Aorta (tissue), 5 donors: Measurements from ENCODE around the gene POMT1. TPM values are rescaled to one million over a fixed set of nuclear protein-coding genes. Genes with fewer than 3 reads are reported as not detected.

Experiments used
- ATAC-seq: fragments of 200-7000 bp; cut with Tn5 transposase; one replicate; pipeline ENCODE4 v1.9.1; 2022; ENCODE audit warnings: moderate library complexity; ENCODE audit not compliant: low FRiP score
- DNase-seq, 2 donors: peaks; one replicate each; pipeline ENCODE4 v3.0.0-alpha.2; 2020
- H3K27ac ChIP-seq, 2 donors: one replicate each; pipeline ENCODE4 v1.5.1; 2013; ENCODE audit warnings: low read length in 2 of 2, mild to moderate bottlenecking in 2 of 2, moderate library complexity in 2 of 2, control low read depth in 1 of 2, inconsistent platforms in 1 of 2, low read depth in 1 of 2
- H3K27me3 ChIP-seq, 2 donors: one replicate each; pipeline ENCODE4 v1.6.1; 2013; ENCODE audit warnings: control low read depth in 1 of 2, low read length in 1 of 2, mild to moderate bottlenecking in 1 of 2, moderate library complexity in 1 of 2; ENCODE audit not compliant: insufficient read depth in 2 of 2, control insufficient read depth in 1 of 2
- H3K36me3 ChIP-seq, 2 donors: one replicate each; pipeline ENCODE4 v1.6.1; 2013; ENCODE audit warnings: control low read depth in 1 of 2, low read length in 1 of 2, mild to moderate bottlenecking in 1 of 2; ENCODE audit not compliant: insufficient read depth in 2 of 2, control insufficient read depth in 1 of 2
- H3K4me1 ChIP-seq, 2 donors: one replicate each; pipeline ENCODE4 v1.6.1; 2013; ENCODE audit warnings: low read length in 2 of 2, control low read depth in 1 of 2, mild to moderate bottlenecking in 1 of 2, moderate library complexity in 1 of 2; ENCODE audit not compliant: insufficient read depth in 2 of 2, control insufficient read depth in 1 of 2
- H3K4me3 ChIP-seq, 2 donors: one replicate each; pipeline ENCODE4 v1.5.1; 2013; ENCODE audit warnings: low read length in 2 of 2, control low read depth in 1 of 2, mild to moderate bottlenecking in 1 of 2
- H3K9me3 ChIP-seq: one replicate; pipeline ENCODE4 v1.6.1; 2013; ENCODE audit warnings: mild to moderate bottlenecking, low read length; ENCODE audit not compliant: control insufficient read depth
- WGBS, 2 donors: extraction: QIAGEN DNeasy Blood & Tissue Kit; methylation state at CpG; one replicate each; pipeline ENCODE4 v1.1.7; 2013; 5-methylcytosine and 5-hydroxymethylcytosine counted together
- intact Hi-C, 2 donors: fragments of 100-400 bp; cut with DNase I; formaldehyde crosslinking; loops; one replicate each; pipeline versions ENCODE4 v1.14.2 to v1.15.0; 2022
- polyA plus RNA-seq, 2 donors: library from polyadenylated mRNA; stranded (reverse); fragments of 200-250 nt; gene quantifications; one replicate each; pipeline ENCODE4 v1.2.3, GENCODE V29; 2013
- total RNA-seq, 2 donors: library from RNA; stranded (reverse); fragmentation: NEBNext Ultra II Directional; extraction: Animal tissue kit (Norgen Biotek cat#: 25700); gene quantifications; one replicate each; pipeline ENCODE4 v1.2.1, GENCODE V29; 2021
- donor health status: healthy with polysubstance abuse.
- donor health status: Bipolar disorder and iron deficiency.
- donor health status: DM: no; HTN: no; CAD: no.
- donor health status: DM: no; HTN: no; CAD: no.
- donor health status: DM: yes; HTN: yes; CAD: no.

Gene POMT1
- total and polyA plus RNA-seq, 4 donors: 10.0 to 97.0 (median 27.5) TPM

DNA sequence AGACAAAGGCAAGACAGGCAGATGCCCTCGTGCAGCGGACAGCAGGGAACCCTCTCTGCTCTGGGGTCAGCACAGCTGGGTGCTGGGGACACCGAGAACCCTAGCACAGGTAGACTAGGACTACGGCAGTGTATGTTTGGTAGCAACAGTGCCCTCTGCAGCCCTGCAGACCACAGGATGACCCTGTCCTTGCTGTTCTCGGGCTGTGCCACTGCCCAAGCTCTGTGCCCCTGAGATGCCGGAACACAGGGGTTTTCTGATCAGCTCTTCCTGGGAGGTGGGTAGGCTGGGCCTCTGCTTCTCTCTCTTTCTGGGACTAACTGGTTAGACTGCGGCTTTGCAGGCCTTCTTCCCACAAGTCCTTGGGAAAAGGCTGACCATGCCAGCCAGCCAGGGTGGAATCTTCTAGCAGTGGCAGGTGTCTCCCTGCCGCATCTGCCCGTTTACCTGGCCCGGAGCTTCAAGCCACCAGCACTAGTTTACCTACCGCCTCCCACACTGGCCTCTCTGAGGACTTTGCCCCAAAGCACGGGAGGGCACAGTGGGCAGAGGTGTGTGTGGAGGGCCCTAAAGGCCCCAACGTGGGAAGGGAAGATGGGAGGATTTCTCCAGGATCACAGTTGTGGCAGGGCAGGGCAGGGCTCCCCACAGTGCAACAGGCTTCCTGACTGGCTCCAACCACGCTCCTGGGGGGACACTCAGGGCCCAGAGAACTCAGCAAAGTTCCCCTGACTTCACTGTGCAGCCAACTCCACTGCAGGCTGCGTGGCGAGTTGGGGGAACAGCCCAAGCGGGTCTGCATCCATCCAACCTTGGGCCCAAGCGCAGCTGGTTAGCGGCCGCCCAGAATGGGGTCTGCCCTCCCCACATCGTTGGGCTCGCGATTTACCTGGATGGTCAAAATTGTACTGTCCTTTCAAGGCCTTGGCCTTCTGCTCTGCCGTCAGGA is 27.2 kb downstream of the POMT1 start:
- Histone ChIP-seq H3K27me3 (no peaks in the 10 kb centered on the region), H3K4me3 (peak overlapping the region in 1 of 2 donors; percentile 80), H3K9me3 (no peaks in the 10 kb centered on the region), H3K27ac (no peak overlapping the region), H3K36me3 (peaks cover 0 to 4% of the 10 kb centered on the region in 2 donors), H3K4me1 (no peaks in the 10 kb centered on the region)
- ATAC-seq (no peak), DNase-seq (no peak)
- WGBS, 2 donors: 57 to 60% methylated on average over 24 of the region's 24 CpGs
- intact Hi-C loops: no loop called here

DNA sequence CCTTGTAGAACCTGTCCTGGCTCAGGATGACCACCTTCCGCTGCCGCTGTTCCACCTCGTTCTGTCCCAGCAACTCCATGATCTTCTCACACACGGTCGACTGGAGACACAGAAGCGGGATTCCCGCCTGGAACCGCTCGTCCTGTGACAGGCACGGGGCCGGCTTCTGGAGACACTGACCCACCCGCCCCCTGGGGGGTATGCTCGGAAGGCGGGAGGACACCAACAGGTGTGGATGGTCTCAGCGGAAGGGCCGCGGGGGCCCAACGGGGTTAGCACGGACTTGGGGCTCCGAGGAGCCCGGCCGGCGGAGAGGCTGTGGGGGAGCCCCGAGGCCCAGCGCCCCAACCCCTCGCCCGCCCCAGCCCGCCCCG is 27.8 kb downstream of the POMT1 start:
- peaks cover 0 to 2% of the 10 kb centered on the region in 2 donors for H3K36me3 ChIP-seq
- no peaks in the 10 kb centered on the region for H3K9me3 ChIP-seq
- H3K27me3 ChIP-seq: no peaks in the 10 kb centered on the region
- peak overlapping the region; percentile 80 to 98 for H3K4me3 ChIP-seq
- intact Hi-C loops: no loop called here
- ATAC-seq: no peak
- DNase-seq: peak in 1 of 2 donors; percentile 67
- no peak overlapping the region for H3K27ac ChIP-seq
- WGBS, 2 donors: 2 to 3% methylated on average over 18 to 29 of the region's 29 CpGs
- H3K4me1 ChIP-seq: no peaks in the 10 kb centered on the region

DNA sequence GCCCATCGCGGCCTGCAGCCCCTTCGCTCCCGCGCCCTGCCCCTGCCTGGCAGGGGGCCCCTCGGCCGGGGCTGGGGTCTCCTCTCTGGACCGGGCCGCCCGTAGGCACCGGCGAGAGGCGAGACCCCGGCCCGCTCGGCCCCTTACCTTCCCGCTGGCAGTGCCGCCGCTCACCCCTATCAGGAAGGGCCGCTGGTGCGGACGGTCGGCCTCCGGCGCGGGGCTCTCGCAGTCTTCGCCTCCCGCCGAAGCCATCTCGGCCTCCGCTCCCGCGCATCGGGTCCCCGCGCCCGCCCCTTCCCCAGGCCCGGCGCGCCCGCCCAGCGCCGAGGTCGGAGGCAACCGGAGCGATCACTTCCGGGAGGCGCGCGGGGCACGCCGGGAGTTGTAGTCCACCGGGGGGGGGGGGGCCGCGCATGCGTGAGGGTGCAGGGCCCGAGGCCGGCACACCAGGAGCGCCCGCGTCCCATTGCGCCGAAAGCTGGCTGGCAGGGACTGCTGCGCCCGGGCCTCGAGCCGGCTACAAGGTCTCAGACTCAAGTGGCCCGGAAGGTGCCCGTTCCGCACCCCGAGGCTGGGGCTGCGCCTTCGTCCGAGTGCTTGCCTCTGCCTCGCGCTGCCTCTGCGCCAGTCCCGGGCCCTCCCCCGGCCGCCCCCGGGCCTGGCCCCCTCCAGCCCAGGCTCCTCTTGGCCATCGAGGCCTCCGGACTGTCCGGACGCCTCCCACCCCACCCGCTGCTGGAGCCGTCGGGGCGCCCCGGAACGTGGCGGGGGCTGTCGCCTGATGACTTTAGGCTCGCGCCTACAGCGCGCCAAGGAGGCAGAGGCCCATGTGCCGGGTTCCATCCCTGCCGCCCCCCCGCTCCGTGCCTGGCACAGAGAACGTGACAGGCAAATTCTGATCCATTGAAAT is 28.5 kb downstream of the POMT1 start, which contains the start of gene UCK1:
UCK1 (minus strand) TSS at position 344 of the 913 bp plus-strand sequence; CDS start at position 255, 89 bp downstream.
- Histone ChIP-seq H3K4me3 (peak within 1 kb of the TSS; percentile 80 to 98), H3K27ac (peak within 1 kb of the TSS in 1 of 2 donors; percentile 30), H3K4me1 (no peaks in the 10 kb centered on the region), H3K27me3 (no peaks in the 10 kb centered on the region), H3K9me3 (no peaks in the 10 kb centered on the region), H3K36me3 (peaks cover 0 to 2% of the 10 kb centered on the region in 2 donors)
- WGBS, 2 donors: 5 to 6% methylated on average over 61 to 103 of the region's 103 CpGs
- intact Hi-C loops: no loop called here
- ATAC-seq (peak; percentile 96), DNase-seq (peak; percentile 88 to 92)

DNA sequence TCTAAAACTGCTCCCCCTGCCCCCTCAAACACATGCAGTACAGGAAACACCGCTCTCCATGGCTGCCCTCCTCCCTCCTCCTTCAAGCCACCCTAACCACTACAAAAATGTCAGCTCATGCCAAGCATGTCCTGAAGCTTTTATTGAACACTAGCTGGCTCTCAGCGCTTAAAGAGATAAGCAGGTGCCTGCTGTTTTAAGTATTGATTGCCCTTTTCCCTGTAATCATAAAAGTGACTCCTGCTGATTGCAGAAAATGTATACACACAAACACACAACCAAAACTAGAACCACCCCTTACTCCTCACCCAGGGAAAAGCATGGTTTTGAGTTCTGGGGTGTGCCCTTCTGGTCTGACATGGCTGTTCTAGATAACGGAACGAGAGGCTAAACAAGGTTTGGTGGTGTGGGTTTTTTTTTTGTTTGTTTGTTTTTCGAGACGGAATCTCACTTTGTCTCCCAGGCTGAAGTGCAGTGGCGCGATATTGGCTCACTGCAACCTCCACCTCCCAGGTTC is 32.1 kb downstream of the POMT1 start:
- Histone ChIP-seq H3K4me1 (no peaks in the 10 kb centered on the region), H3K27ac (no peak overlapping the region), H3K36me3 (no peaks in the 10 kb centered on the region), H3K27me3 (no peaks in the 10 kb centered on the region), H3K9me3 (no peaks in the 10 kb centered on the region), H3K4me3 (no peak overlapping the region)
- ATAC-seq: no peak
- 63 to 65% methylated on average over 8 of the region's 8 CpGs for WGBS, 2 donors
- intact Hi-C loops: no loop called here
- no peak for DNase-seq

DNA sequence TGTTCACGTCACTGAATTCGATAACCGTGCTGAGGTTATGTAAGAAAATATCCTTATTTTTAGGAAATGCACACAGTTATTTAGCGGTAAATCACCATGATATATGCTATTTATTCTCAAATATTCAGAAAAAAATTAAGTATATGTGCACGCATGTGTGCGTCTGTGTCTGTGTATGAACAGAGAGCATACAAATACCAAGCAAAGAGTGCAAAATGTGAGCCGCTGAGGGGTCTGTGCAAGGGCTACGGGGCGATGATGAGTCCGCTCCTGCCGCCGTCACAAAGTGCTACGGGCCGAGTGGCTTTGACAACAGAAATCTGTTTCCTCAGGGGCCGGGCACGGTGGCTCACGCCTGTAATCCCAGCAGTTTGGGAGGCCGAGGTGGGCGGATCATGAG is 35.2 kb downstream of the POMT1 start:
- Histone ChIP-seq H3K36me3 (no peaks in the 10 kb centered on the region), H3K9me3 (no peaks in the 10 kb centered on the region), H3K27ac (no peak overlapping the region), H3K4me3 (no peak overlapping the region), H3K27me3 (no peaks in the 10 kb centered on the region), H3K4me1 (no peaks in the 10 kb centered on the region)
- intact Hi-C loops: no loop called here
- ATAC-seq (no peak), DNase-seq (no peak)
- WGBS, 2 donors: 94% methylated on average over 19 of the region's 19 CpGs

DNA sequence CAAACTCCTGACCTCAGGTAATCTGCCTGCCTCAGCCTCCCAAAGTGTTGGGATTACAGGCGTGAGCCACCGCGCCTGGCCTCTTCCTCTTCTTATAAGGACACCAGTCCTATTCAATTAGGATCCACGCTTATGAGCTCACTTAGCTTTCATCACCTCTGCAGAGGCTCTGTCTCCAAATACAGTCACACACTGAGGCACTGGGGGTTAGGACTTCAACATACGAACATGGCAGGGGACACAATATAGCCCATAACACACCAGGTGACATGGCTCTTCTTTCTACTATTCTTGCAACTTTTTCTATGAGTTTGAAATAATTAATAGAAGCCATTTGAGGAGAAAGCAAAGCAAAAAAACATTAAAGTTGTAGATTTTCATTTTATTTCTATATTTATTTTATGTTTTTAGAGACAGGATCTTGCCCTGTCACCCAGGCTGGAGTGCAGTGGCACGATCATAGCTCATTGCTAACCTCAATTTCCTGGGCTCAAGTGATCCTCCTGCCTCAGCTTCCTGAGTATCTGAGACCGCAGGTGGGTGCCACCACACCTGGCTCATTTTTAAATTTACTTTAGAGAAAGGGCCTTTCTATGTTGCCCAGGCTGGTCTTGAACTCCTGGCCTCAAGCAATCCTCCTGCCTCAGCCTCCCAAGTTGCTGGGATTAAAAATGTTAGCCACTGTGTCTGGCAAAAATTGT is 36.7 kb downstream of the POMT1 start:
- H3K27ac ChIP-seq: no peak overlapping the region
- H3K36me3 ChIP-seq: no peaks in the 10 kb centered on the region
- intact Hi-C loops: no loop called here
- H3K9me3 ChIP-seq: peaks cover 7% of the 10 kb centered on the region
- H3K4me3 ChIP-seq: no peak overlapping the region
- H3K4me1 ChIP-seq: no peaks in the 10 kb centered on the region
- H3K27me3 ChIP-seq: no peaks in the 10 kb centered on the region
- no peak for ATAC-seq
- DNase-seq: no peak
- 87 to 89% methylated on average over 7 of the region's 7 CpGs for WGBS, 2 donors

DNA sequence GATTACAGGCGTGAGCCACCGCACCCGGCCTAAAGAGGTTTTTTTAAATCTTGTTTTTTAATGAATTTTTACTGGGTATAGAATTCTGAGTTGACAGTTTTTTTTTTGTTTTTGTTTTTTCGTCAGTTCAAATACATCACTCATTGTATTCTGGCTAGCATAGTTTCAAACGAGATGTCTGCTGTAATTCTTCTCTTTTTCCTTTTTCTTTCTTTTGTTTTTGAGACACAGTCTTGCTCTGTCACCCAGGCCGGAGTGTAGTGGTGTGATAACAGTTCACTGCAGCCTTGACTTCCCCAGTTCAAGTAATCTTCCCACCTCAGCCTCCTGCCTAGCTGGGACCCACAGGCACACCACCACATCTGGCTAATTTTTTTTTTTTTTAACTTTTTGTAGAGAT is 40.4 kb downstream of the POMT1 start:
- no peaks in the 10 kb centered on the region for H3K27me3 ChIP-seq
- no peaks in the 10 kb centered on the region for H3K36me3 ChIP-seq
- no peak overlapping the region for H3K27ac ChIP-seq
- intact Hi-C loops: no loop called here
- no peak overlapping the region for H3K4me3 ChIP-seq
- H3K9me3 ChIP-seq: peaks cover 8% of the 10 kb centered on the region
- H3K4me1 ChIP-seq: no peaks in the 10 kb centered on the region
- WGBS, 2 donors: 91 to 93% methylated on average over 6 of the region's 6 CpGs
- DNase-seq (no peak), ATAC-seq (no peak)
